Measurements from ENCODE around the gene MCHR1.

The MCHR1 gene

DNA sequence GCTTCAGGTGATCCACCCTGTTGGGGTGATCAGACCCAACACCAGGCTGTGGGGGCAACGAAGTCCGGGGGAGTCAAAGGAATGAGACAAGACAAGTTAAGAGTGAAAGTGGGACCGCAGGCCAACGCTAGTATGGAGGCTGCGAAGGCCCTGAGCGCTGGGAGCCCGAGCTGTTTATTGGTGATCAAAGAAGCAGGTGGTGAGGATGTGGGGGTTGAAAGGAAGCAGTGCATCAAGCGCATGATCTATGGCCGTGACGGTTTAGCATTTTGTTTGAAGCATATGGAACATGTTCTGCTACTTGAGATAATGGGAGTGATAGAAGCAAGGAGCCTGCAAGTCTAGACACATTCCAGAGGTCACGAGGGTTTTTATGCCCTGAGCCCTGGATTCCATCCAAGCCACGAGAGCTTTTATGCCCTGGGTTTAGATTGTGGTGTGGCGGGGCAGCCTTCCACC lies 49.5 kb downstream of the MCHR1 start:
- peak; percentile 32 to 65 for DNase-seq

DNA sequence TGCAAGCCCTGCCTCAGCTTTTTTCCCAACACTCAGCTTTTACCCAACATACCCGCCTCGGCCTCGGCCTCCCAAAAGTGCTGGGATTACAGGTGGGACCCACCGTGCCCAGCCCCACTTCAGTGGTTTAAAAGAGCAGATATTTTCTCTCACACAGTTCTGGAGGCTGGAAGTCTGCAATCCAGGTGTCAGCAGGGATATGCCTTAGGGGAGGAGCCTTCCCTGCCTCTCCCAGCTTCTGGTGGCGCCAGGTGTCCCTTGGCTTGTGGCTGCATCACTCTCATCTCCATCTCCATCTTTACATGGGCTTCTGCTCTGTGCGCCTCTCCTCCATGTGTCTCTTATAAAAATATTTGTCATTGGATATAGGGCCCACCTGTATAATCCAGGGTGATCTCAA lies 50.0 kb downstream of the MCHR1 start:
- no peak for DNase-seq
